Jurkat, Clone E6-1 (cell line): ENCODE measurements around the gene NKD1.

Experiments
- DNase-seq: peaks from one replicate; pipeline ENCODE4 v3.0.0-alpha.2; 2011; ENCODE audit warnings: low read depth, low spot score
- H3K4me3 ChIP-seq: 2 replicates; pipeline ENCODE4 v1.5.1; 2011; ENCODE audit warnings: mild to moderate bottlenecking, low read length, control low read depth, moderate library complexity

The NKD1 gene

GRCh38 chr16:50591800-50592771 lies 43.9 kb downstream of the NKD1 start:
- H3K4me3 ChIP-seq = no peak overlapping the region
- no peak for DNase-seq

- no peak for DNase-seq
- no peak overlapping the region for H3K4me3 ChIP-seq
Observed at GRCh38 chr16:50592996-50593395, 44.8 kb downstream of the NKD1 start.

GRCh38 chr16:50593410-50594150 lies 45.4 kb downstream of the NKD1 start:
- no peak overlapping the region for H3K4me3 ChIP-seq
- DNase-seq = no peak

GRCh38 chr16:50594308-50595260 lies 46.4 kb downstream of the NKD1 start:
- DNase-seq = no peak

GRCh38 chr16:50595859-50596258 lies 47.7 kb downstream of the NKD1 start:
- no peak overlapping the region for H3K4me3 ChIP-seq
- no peak for DNase-seq

More at GRCh38 chr16:50594308-50595260, 46.4 kb downstream of the NKD1 start:
- H3K4me3 ChIP-seq = no peak overlapping the region

- H3K4me3 ChIP-seq = no peak overlapping the region
- DNase-seq = no peak
Observed at GRCh38 chr16:50596762-50597450, 48.7 kb downstream of the NKD1 start.

- no peak for DNase-seq
- H3K4me3 ChIP-seq = no peak overlapping the region
Observed at GRCh38 chr16:50597563-50598255, 49.5 kb downstream of the NKD1 start.

- no peak for DNase-seq
- no peak overlapping the region for H3K4me3 ChIP-seq
Observed at GRCh38 chr16:50598256-50598894, 50.2 kb downstream of the NKD1 start.

- no peak for DNase-seq
- H3K4me3 ChIP-seq = no peak overlapping the region
Observed at GRCh38 chr16:50598936-50599361, 50.8 kb downstream of the NKD1 start.

- no peak overlapping the region for H3K4me3 ChIP-seq
- DNase-seq = no peak
Observed at GRCh38 chr16:50599494-50599893, 51.3 kb downstream of the NKD1 start.

- no peak overlapping the region for H3K4me3 ChIP-seq
Observed at GRCh38 chr16:50600582-50601283, 52.5 kb downstream of the NKD1 start.

GRCh38 chr16:50601341-50601740 lies 53.1 kb downstream of the NKD1 start:
- no peak overlapping the region for H3K4me3 ChIP-seq
- DNase-seq = no peak

More at GRCh38 chr16:50600582-50601283, 52.5 kb downstream of the NKD1 start:
- DNase-seq = no peak

- no peak for DNase-seq
- H3K4me3 ChIP-seq = no peak overlapping the region
Observed at GRCh38 chr16:50602126-50602525, 53.9 kb downstream of the NKD1 start.

GRCh38 chr16:50602531-50603205 lies 54.5 kb downstream of the NKD1 start:
- H3K4me3 ChIP-seq = no peak overlapping the region

GRCh38 chr16:50603206-50604064 lies 55.2 kb downstream of the NKD1 start:
- no peak overlapping the region for H3K4me3 ChIP-seq
- DNase-seq = no peak

More at GRCh38 chr16:50602531-50603205, 54.5 kb downstream of the NKD1 start:
- no peak for DNase-seq
